Subcutaneous adipose tissue (tissue), 4 donors: ENCODE data around the gene PITPNM1. TPM values are rescaled to one million over a fixed set of nuclear protein-coding genes. Genes with fewer than 3 reads are reported as not detected.

ENCODE experiments used
- total RNA-seq, 4 donors: library from RNA; depleted of rRNA; stranded (reverse); fragments of >200 nt; gene quantifications; one replicate each; pipeline ENCODE4 v1.1.0, GENCODE V29; 2016
- TF ChIP-seq, protein P1 (sequence below): fragments of 450-650 bp; IDR thresholded peaks from one replicate; pipeline ENCODE4 v1.5.1; 2016; ENCODE audit warnings: low read depth, mild to moderate bottlenecking, control low read depth, antibody characterized with exemption, moderate library complexity

The PITPNM1 gene
- total RNA-seq, 4 donors from 2014 or later: 9.2 to 14.9 (median 11.9) TPM

DNA sequence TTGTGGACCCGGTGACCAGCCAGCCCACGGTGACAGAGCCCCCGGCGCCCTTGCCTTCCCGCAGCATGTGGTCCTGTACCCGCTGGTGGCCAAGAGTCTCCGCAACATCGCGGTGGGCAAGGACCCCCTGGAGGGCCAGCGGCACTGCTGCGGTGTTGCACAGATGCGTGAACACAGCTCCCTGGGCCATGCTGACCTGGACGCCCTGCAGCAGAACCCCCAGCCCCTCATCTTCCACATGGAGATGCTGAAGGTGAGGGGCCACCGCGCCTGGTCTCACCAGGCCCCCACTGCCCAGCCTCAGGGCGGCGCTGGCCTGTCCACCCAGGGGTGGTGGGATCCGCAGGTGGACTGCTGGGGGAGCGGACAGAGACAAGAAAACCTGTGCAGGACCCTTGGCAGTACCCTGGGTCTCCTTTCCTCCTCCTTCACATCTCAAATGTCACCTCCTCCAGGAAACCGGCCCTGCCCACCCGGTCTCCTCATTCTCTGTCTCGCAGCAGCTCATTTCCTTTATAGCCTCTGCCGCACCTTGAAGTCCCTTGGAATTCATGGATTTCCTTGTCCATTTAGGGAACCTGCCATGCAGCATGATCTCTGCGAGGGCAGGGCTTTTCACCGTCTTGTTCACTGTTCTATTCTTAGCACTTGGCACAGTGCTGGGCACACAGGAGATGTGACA lies 15.8 kb downstream of the PITPNM1 start:
- TF ChIP-seq, protein P1, sequence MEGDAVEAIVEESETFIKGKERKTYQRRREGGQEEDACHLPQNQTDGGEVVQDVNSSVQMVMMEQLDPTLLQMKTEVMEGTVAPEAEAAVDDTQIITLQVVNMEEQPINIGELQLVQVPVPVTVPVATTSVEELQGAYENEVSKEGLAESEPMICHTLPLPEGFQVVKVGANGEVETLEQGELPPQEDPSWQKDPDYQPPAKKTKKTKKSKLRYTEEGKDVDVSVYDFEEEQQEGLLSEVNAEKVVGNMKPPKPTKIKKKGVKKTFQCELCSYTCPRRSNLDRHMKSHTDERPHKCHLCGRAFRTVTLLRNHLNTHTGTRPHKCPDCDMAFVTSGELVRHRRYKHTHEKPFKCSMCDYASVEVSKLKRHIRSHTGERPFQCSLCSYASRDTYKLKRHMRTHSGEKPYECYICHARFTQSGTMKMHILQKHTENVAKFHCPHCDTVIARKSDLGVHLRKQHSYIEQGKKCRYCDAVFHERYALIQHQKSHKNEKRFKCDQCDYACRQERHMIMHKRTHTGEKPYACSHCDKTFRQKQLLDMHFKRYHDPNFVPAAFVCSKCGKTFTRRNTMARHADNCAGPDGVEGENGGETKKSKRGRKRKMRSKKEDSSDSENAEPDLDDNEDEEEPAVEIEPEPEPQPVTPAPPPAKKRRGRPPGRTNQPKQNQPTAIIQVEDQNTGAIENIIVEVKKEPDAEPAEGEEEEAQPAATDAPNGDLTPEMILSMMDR: no peak

DNA sequence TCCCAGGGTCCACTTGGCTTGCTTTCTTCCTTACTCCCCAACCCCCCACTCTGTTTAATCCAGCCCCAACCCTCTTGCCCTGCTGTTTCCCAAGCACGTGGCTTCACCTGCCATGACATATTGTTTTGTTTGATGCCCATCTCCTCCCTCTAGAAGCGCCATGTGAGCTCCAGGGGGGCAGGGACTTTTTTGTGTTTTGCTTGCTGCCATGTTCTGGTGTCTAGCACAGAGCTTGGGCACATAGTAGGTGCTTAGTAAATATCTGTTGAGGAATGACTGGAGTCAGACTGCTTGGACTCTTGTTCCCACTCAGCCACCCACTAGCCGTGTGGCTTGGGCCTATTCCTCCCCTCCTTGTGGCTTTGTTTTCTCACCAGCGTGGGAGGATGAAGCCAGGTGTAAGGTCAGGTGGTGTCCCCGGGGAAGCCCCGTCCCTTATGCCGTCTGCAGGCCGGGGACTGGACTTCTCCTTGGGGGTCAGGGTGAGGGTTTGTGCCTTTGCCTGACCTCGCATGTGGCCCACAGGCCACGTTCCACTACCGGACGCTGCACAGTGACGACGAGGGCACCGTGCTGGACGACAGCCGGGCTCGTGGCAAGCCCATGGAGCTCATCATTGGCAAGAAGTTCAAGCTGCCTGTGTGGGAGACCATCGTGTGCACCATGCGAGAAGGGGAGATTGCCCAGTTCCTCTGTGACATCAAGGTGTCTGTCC lies 18.5 kb downstream of the PITPNM1 start:
- TF ChIP-seq, protein P1: no peak

DNA sequence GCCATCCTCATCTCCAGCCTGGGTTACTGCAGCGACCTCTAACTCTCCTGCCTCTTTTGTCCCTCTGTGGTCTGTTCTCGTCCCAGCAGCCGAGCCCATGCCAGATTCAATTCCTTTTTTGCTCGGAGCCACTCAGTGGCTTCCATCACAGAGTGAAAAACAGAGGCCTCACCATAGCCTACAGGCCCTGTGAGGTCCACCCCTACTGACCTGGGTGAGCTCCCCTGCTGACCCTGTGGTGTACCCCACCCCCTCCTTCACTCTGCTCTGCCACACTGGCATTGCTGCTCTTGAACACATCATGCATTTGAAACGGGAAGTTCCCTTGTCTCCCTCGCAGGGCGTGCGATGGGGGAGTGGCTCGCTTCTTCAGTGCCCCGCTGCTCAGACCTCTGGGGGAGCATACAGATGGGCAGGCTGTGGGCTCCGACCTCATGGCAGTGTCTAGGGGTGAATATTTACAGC lies 20.3 kb downstream of the PITPNM1 start:
- TF ChIP-seq, protein P1: no peak

DNA sequence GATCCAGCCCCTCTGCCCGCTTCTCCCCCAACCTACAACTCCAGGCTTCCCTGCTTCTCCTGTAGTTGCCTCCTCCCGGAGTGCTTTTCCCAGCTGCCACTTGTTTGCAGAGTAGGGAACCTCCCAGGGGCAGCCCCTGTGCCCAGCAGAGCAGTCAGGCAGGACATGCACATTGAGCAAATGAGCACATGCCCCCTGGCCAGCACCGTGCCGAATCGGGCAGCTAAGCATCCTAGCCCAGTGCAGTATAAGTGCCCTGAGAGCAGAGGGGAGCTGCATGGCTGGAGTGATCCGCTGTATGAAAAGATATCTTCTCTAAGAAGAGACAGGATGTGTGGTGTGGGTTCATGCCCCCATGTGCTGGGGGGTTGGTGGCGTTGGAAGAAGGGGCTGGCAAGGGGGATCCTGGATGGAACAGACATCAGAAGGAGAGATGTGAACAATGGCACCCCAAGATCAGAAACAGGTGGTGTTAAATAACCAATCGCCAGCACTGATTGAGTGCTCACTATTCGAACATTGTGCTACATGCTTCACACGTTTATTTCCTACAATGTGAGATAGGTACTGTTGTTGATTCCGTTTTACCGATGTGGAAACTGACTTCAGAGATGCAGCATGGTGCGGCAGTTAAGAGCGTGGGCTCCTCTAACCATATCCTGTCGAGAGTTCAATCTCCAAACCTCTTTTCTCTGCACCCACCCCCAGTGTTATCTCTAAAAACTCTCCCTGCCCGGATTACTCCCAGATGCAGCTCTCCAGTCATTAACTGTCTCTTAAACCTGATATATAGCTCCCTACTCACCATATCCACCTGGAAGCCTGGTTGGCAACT lies 21.1 kb downstream of the PITPNM1 start:
- TF ChIP-seq, protein P1: no peak

DNA sequence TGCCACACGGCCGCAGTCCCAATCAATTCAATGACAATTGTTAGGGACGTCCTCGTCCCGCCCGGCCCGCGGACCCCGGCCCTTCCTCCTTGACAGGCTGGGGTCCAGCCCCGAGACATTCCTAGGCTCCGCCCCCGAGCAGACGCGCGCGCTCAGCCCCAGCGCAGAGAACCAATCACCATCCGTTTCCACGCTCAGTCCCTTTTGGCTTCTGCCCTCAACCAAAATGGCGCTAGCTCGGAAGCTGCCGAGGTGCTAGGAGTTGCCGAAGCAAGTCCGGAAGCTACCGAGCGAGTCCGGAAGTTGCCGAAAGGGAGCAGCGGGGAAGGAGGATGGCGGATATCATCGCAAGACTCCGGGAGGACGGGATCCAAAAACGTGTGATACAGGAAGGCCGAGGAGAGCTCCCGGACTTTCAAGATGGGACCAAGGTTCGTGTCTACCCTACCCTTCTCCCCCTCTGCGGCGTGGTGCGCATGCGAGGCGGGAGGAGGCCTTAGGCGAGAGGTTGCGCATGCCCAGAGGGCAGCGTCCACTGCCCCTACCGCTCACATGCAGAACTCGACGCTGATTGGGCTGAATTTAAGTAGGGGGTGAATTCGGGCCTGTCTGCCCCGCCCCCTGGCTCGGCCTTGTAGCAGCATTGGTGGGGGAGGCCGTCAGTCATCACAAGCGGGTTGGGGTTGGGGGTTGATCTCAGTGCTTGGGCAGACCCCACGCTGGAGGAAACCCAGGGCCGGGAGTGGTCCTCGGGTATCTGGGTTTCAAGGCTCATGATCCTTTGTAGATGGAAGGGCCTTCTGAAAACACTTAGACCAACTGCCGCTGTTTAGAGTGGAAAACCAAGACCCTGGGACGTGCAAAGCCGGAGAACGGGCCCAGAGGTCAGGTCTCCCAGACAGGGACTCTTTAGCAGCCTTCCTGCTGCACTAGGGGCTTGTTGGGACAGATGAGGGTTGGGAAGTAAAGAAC lies 22.1 kb downstream of the PITPNM1 start, which contains the start of gene AIP:
TSS of gene AIP (plus strand) at position 200 of the 972 bp plus-strand sequence. CDS start at position 333, 133 bp downstream.
- TF ChIP-seq, protein P1: no peak

DNA sequence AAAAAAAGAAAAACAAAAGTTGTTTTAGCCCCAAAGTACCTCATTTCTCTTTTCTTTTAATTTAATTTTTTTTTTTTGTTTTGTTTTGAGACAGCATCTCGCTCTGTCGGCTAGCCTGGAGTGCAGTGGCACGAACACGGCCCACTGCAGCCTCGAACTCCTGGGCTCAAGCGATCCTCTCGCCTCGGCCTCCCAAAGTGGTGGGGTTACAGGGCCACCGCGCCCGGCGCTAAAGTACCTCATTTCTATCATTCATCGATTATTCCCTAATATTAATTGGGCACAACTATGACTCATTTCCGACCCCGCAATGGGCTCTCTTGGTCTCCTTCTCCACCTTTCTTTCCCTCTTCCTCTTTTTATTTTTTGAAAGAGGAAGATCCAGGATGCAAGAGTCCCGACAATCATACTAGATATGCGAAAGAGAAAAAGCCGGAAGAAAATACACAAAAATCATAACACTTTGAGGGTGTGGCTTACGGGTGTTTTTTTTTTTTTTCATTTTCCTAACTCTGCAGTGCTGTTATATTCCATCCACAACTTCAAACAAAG lies 22.8 kb downstream of the PITPNM1 start:
- TF ChIP-seq, protein P1: no peak
